SKM-1 treated with dmso at 0.1 percent for 144 hours (cell line): ENCODE results near the gene LARP6.

Experiments used
- DNase-seq: peaks from one replicate; lab custom pipeline; 2025; ENCODE audit not compliant: unreplicated experiment; lab: John Stamatoyannopoulos, UW

Gene LARP6

GRCh38 chr15:70796516-70797310 lies 57.2 kb downstream of the LARP6 start:
- no peak for DNase-seq

- no peak for DNase-seq
Observed at GRCh38 chr15:70795311-70795665, 58.7 kb downstream of the LARP6 start.

GRCh38 chr15:70794596-70795310 lies 59.2 kb downstream of the LARP6 start:
- no peak for DNase-seq

- DNase-seq: no peak
Observed at GRCh38 chr15:70793694-70794093, 60.3 kb downstream of the LARP6 start.

- DNase-seq: no peak
Observed at GRCh38 chr15:70792171-70792573, 61.8 kb downstream of the LARP6 start.

GRCh38 chr15:70791259-70791658 lies 62.7 kb downstream of the LARP6 start:
- DNase-seq: no peak

- DNase-seq: no peak
Observed at GRCh38 chr15:70789213-70789612, 64.7 kb downstream of the LARP6 start.

- DNase-seq: no peak
Observed at GRCh38 chr15:70788114-70789049, 65.6 kb downstream of the LARP6 start.

GRCh38 chr15:70786996-70787395 lies 67.0 kb downstream of the LARP6 start:
- DNase-seq: no peak

GRCh38 chr15:70783610-70784022 lies 70.3 kb downstream of the LARP6 start:
- no peak for DNase-seq

GRCh38 chr15:70783041-70783440 lies 70.9 kb downstream of the LARP6 start:
- DNase-seq: no peak

- no peak for DNase-seq
Observed at GRCh38 chr15:70781236-70781635, 72.7 kb downstream of the LARP6 start.
